Trophoblast cell (in vitro differentiated cells and primary cell): ENCODE measurements around the gene TP53AIP1.

Source experiments
- DNase-seq, 2 donors: peaks; one replicate each; pipeline ENCODE4 v3.0.0-alpha.2; 2016
- H2AFZ ChIP-seq: 2 replicates; pipeline ENCODE4 v1.6.1; 2013; ENCODE audit warnings: low read length, moderate library complexity, mild to moderate bottlenecking; ENCODE audit not compliant: insufficient read depth, poor library complexity
- H2AK5ac ChIP-seq: 2 replicates; pipeline ENCODE4 v1.6.1; 2013; ENCODE audit warnings: mild to moderate bottlenecking, low read length
- H2BK120ac ChIP-seq: 2 replicates; pipeline ENCODE4 v1.6.1; 2013; ENCODE audit warnings: low read length, mild to moderate bottlenecking, moderate library complexity; ENCODE audit not compliant: insufficient read depth, poor library complexity
- H2BK12ac ChIP-seq: 2 replicates; pipeline ENCODE4 v1.6.1; 2013; ENCODE audit warnings: mild to moderate bottlenecking, low read length, moderate library complexity
- H2BK5ac ChIP-seq: 2 replicates; pipeline ENCODE4 v1.6.1; 2013; ENCODE audit warnings: low read length, low read depth, moderate library complexity, mild to moderate bottlenecking; ENCODE audit not compliant: poor library complexity
- H3K14ac ChIP-seq: 2 replicates; pipeline ENCODE4 v1.6.1; 2013; ENCODE audit warnings: mild to moderate bottlenecking, low read length
- H3K18ac ChIP-seq: 2 replicates; pipeline ENCODE4 v1.6.1; 2013; ENCODE audit warnings: mild to moderate bottlenecking, low read length
- H3K23ac ChIP-seq: 2 replicates; pipeline ENCODE4 v1.6.1; 2013; ENCODE audit warnings: low read length
- H3K27ac ChIP-seq: 2 replicates; pipeline ENCODE4 v1.5.1; 2013; ENCODE audit warnings: low read depth, mild to moderate bottlenecking, inconsistent platforms, low read length, moderate library complexity
- H3K27me3 ChIP-seq: 2 replicates; pipeline ENCODE4 v1.6.1; 2013; ENCODE audit warnings: inconsistent platforms, mild to moderate bottlenecking, low read length, moderate library complexity; ENCODE audit not compliant: insufficient read depth
- H3K36me3 ChIP-seq, 2 experiments: 1 replicate in 1 of 2; 2 replicates in 1 of 2; pipeline ENCODE4 v1.6.1; 2013; ENCODE audit warnings: low read length in 2 of 2, mild to moderate bottlenecking in 2 of 2, moderate library complexity in 1 of 2; ENCODE audit not compliant: insufficient read depth in 2 of 2, control insufficient read depth in 1 of 2
- H3K4ac ChIP-seq: 2 replicates; pipeline ENCODE4 v1.6.1; 2013; ENCODE audit warnings: low read depth, mild to moderate bottlenecking, low read length, moderate library complexity
- H3K4me1 ChIP-seq, 2 experiments: 1 replicate in 1 of 2; 2 replicates in 1 of 2; pipeline ENCODE4 v1.6.1; 2013; ENCODE audit warnings: low read length in 2 of 2, mild to moderate bottlenecking in 2 of 2, moderate library complexity in 1 of 2; ENCODE audit not compliant: insufficient read depth in 2 of 2, control insufficient read depth in 1 of 2
- H3K4me2 ChIP-seq: 2 replicates; pipeline ENCODE4 v1.6.1; 2013; ENCODE audit warnings: inconsistent platforms, mild to moderate bottlenecking, low read length, moderate library complexity
- H3K4me3 ChIP-seq: 2 replicates; pipeline ENCODE4 v1.5.1; 2013; ENCODE audit warnings: mild to moderate bottlenecking, low read depth, low read length, inconsistent platforms
- H3K79me1 ChIP-seq: one replicate; pipeline ENCODE4 v1.6.1; 2013; ENCODE audit warnings: low read length
- H3K79me2 ChIP-seq: 2 replicates; pipeline ENCODE4 v1.6.1; 2013; ENCODE audit warnings: low read length, mild to moderate bottlenecking; ENCODE audit not compliant: control insufficient read depth, insufficient read depth, poor library complexity
- H3K9ac ChIP-seq: 2 replicates; pipeline ENCODE4 v1.6.1; 2013; ENCODE audit warnings: mild to moderate bottlenecking, low read length
- H3K9me3 ChIP-seq: 2 replicates; pipeline ENCODE4 v1.6.1; 2013; ENCODE audit warnings: low read depth, mild to moderate bottlenecking, control low read depth, inconsistent platforms, low read length; ENCODE audit not compliant: insufficient read depth
- H4K12ac ChIP-seq: 2 replicates; pipeline ENCODE4 v1.6.1; 2013; ENCODE audit warnings: low read depth, mild to moderate bottlenecking, low read length, moderate library complexity
- H4K8ac ChIP-seq: 2 replicates; pipeline ENCODE4 v1.6.1; 2013; ENCODE audit warnings: low read depth, mild to moderate bottlenecking, low read length, moderate library complexity
- H4K91ac ChIP-seq: one replicate; pipeline ENCODE4 v1.6.1; 2013; ENCODE audit warnings: low read depth, mild to moderate bottlenecking, low read length, moderate library complexity
- WGBS: extraction: QIAGEN DNeasy Blood & Tissue Kit; methylation state at CpG from one replicate; pipeline ENCODE4 v1.1.7; 2013; ENCODE audit warnings: missing lambda C conversion rate; ENCODE audit not compliant: insufficient read length, insufficient coverage; ENCODE audit errors: extremely low coverage; 5-methylcytosine and 5-hydroxymethylcytosine counted together

Gene TP53AIP1

GRCh38 chr11:128901653-128902514, 40.8 kb downstream of the TP53AIP1 start:
- no peak overlapping the region for H3K14ac ChIP-seq
- H2BK12ac ChIP-seq, result no peak overlapping the region
- no peaks in the 10 kb centered on the region for H3K79me1 ChIP-seq
- H3K27me3 ChIP-seq, result peaks cover 51% of the 10 kb centered on the region
- H3K18ac ChIP-seq, result no peak overlapping the region
- peaks cover 2% of the 10 kb centered on the region for H3K9me3 ChIP-seq
- WGBS, result no CpG with 5 or more reads among the region's 29 CpGs
- H3K9ac ChIP-seq, result no peak overlapping the region
- H3K27ac ChIP-seq, result no peak overlapping the region
- H4K12ac ChIP-seq, result no peak overlapping the region
- H2BK120ac ChIP-seq, result no peak overlapping the region
- no peak overlapping the region for H3K4me2 ChIP-seq
- peaks cover 6 to 14% of the 10 kb centered on the region in 2 experiments for H3K4me1 ChIP-seq
- no peak overlapping the region for H3K4ac ChIP-seq
- H3K4me3 ChIP-seq, result no peak overlapping the region
- H4K91ac ChIP-seq, result no peak overlapping the region
- H2BK5ac ChIP-seq, result no peak overlapping the region
- H3K79me2 ChIP-seq, result no peaks in the 10 kb centered on the region
- no peaks in the 10 kb centered on the region for H3K36me3 ChIP-seq
- no peak overlapping the region for H2AK5ac ChIP-seq
- no peak overlapping the region for H3K23ac ChIP-seq
- H4K8ac ChIP-seq, result no peak overlapping the region
- no peak overlapping the region for H2AFZ ChIP-seq
- no peak for DNase-seq

- no CpG with 5 or more reads among the region's 4 CpGs for WGBS
Measured at GRCh38 chr11:128900468-128900867, 42.2 kb downstream of the TP53AIP1 start.

GRCh38 chr11:128898580-128899344, 43.9 kb downstream of the TP53AIP1 start:
- no peak overlapping the region for H2AFZ ChIP-seq
- H2BK5ac ChIP-seq, result no peak overlapping the region
- H3K14ac ChIP-seq, result no peak overlapping the region
- H3K4me1 ChIP-seq, result peaks cover 0 to 10% of the 10 kb centered on the region in 2 experiments
- H4K12ac ChIP-seq, result no peak overlapping the region
- DNase-seq, result peak in 1 of 2 donors; percentile 33
- no peaks in the 10 kb centered on the region for H3K79me1 ChIP-seq
- H3K4me3 ChIP-seq, result no peak overlapping the region
- no peak overlapping the region for H4K91ac ChIP-seq
- WGBS, result no CpG with 5 or more reads among the region's 13 CpGs
- H3K4me2 ChIP-seq, result no peak overlapping the region
- H3K27me3 ChIP-seq, result peaks cover 27% of the 10 kb centered on the region
- H4K8ac ChIP-seq, result no peak overlapping the region
- H3K9me3 ChIP-seq, result peaks cover 2% of the 10 kb centered on the region
- no peak overlapping the region for H3K18ac ChIP-seq
- no peak overlapping the region for H2BK12ac ChIP-seq
- H3K4ac ChIP-seq, result no peak overlapping the region
- no peak overlapping the region for H3K23ac ChIP-seq
- H2AK5ac ChIP-seq, result no peak overlapping the region
- H2BK120ac ChIP-seq, result no peak overlapping the region
- H3K79me2 ChIP-seq, result no peaks in the 10 kb centered on the region
- no peaks in the 10 kb centered on the region for H3K36me3 ChIP-seq
- no peak overlapping the region for H3K27ac ChIP-seq
- H3K9ac ChIP-seq, result no peak overlapping the region

More at GRCh38 chr11:128900468-128900867, 42.2 kb downstream of the TP53AIP1 start:
- Histone ChIP-seq H4K12ac (no peak overlapping the region), H3K4me3 (no peak overlapping the region), H3K14ac (no peak overlapping the region), H3K23ac (no peak overlapping the region), H3K4me2 (no peak overlapping the region), H4K8ac (no peak overlapping the region), H3K18ac (no peak overlapping the region), H2BK12ac (no peak overlapping the region), H3K9ac (no peak overlapping the region), H2BK120ac (no peak overlapping the region), H3K36me3 (no peaks in the 10 kb centered on the region), H3K4ac (no peak overlapping the region), H4K91ac (no peak overlapping the region), H2AK5ac (no peak overlapping the region), H2AFZ (no peak overlapping the region), H3K79me2 (no peaks in the 10 kb centered on the region), H3K9me3 (peaks cover 2% of the 10 kb centered on the region), H3K27ac (no peak overlapping the region), H2BK5ac (no peak overlapping the region), H3K79me1 (no peaks in the 10 kb centered on the region), H3K4me1 (peaks cover 2 to 13% of the 10 kb centered on the region in 2 experiments), H3K27me3 (peaks cover 43% of the 10 kb centered on the region)
- no peak for DNase-seq

- no peak overlapping the region for H4K12ac ChIP-seq
- no peak overlapping the region for H3K23ac ChIP-seq
- H4K8ac ChIP-seq, result no peak overlapping the region
- H2AK5ac ChIP-seq, result no peak overlapping the region
- no peak overlapping the region for H3K18ac ChIP-seq
- H2AFZ ChIP-seq, result no peak overlapping the region
- no peak overlapping the region for H2BK120ac ChIP-seq
- peaks cover 20% of the 10 kb centered on the region for H3K27me3 ChIP-seq
- H3K4me1 ChIP-seq, result peaks cover 3 to 10% of the 10 kb centered on the region in 2 experiments
- peaks cover 2% of the 10 kb centered on the region for H3K9me3 ChIP-seq
- H3K4ac ChIP-seq, result no peak overlapping the region
- no peak for DNase-seq
- H4K91ac ChIP-seq, result no peak overlapping the region
- peaks cover 2% of the 10 kb centered on the region for H3K79me1 ChIP-seq
- WGBS, result no CpG with 5 or more reads among the region's 1 CpG
- no peak overlapping the region for H3K4me3 ChIP-seq
- H3K9ac ChIP-seq, result no peak overlapping the region
- H3K14ac ChIP-seq, result no peak overlapping the region
- no peak overlapping the region for H2BK5ac ChIP-seq
- no peak overlapping the region for H3K27ac ChIP-seq
- H2BK12ac ChIP-seq, result no peak overlapping the region
- no peaks in the 10 kb centered on the region for H3K36me3 ChIP-seq
- no peaks in the 10 kb centered on the region for H3K79me2 ChIP-seq
- H3K4me2 ChIP-seq, result no peak overlapping the region
Measured at GRCh38 chr11:128897826-128898225, 44.8 kb downstream of the TP53AIP1 start.
